ENCODE data around the gene ALCAM.

DNA sequence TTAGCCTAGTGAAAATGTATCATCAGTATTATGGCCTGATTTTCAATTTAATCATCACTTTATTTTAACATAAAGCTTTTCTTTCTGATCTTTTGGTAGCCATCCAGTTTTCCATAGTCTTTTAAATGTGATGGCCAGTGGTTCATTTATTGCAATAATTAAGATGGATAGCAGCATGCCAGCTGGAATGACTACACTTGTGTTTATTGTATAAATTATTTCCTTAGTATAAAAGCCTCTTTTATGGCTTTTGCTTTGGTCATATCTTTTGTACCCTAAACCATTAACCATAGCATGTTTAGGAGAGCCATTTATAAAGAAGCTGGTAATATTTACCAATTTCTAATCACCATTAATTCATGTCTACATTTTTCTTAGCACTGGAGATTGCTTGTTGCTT is 31.7 kb downstream of the ALCAM start:
- TF ChIP-seq CTCF (conservative IDR thresholded peaks at IDR 0.05) (no peak), ZFX (IDR thresholded peaks at IDR 0.05) (no peak)
